ENCODE measurements around the gene GNG7. TPM values are rescaled to one million over a fixed set of nuclear protein-coding genes. Genes with fewer than 3 reads are reported as not detected.
"Not testable (repeated sequence)": the region's sequence is repeated elsewhere in the genome, so short reads cannot be mapped to it uniquely, and the experiment has no call there.

Gene GNG7
- total RNA-seq, 4 donors from 2014 or later, result 4.7 to 15.6 (median 9.2) TPM

DNA sequence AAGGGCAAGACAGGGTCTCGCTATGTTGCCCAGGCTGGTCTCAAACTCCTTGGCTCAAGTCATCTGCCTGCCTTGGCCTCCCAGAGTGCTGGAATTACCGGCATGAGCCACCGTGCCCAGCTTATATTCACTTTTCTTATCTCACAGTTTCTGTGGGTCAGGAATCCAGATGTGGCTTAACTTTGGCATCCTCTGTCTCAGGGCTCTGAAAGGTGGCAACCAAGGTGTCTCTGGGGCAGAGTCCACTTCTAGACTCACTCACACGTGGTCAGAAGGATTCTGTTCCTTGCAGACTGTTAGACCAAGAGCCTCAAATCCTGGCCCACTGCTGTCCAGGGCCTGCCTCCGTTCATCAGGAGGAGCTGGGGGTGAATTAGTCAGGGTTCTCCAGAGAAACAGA, 238.1 kb downstream of the GNG7 start:
- Histone ChIP-seq H3K4me3 (no peak overlapping the region), H3K36me3 (no peaks in the 10 kb centered on the region), H3K9me3 (no peaks in the 10 kb centered on the region), H3K27ac (no peak overlapping the region), H3K27me3 (no peaks in the 10 kb centered on the region), H3K4me1 (peaks cover 0 to 27% (median 10%) of the 10 kb centered on the region in 3 donors)
- WGBS, 2 donors (ENCODE audit: low coverage in 1 of 2), result 77% methylated on average over 5 of the region's 5 CpGs; no CpG with 5 or more reads in 1 of the 2 donors
- no peak for ATAC-seq
- TF ChIP-seq POLR2AphosphoS5 (IDR thresholded peaks at IDR 0.05), result no peak
- TF ChIP-seq EP300 (IDR thresholded peaks at IDR 0.05), result no peak
- no peak for TF ChIP-seq POLR2A (IDR thresholded peaks at IDR 0.05)
- TF ChIP-seq, protein P1, sequence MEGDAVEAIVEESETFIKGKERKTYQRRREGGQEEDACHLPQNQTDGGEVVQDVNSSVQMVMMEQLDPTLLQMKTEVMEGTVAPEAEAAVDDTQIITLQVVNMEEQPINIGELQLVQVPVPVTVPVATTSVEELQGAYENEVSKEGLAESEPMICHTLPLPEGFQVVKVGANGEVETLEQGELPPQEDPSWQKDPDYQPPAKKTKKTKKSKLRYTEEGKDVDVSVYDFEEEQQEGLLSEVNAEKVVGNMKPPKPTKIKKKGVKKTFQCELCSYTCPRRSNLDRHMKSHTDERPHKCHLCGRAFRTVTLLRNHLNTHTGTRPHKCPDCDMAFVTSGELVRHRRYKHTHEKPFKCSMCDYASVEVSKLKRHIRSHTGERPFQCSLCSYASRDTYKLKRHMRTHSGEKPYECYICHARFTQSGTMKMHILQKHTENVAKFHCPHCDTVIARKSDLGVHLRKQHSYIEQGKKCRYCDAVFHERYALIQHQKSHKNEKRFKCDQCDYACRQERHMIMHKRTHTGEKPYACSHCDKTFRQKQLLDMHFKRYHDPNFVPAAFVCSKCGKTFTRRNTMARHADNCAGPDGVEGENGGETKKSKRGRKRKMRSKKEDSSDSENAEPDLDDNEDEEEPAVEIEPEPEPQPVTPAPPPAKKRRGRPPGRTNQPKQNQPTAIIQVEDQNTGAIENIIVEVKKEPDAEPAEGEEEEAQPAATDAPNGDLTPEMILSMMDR (IDR thresholded peaks at IDR 0.05), result no peak

DNA sequence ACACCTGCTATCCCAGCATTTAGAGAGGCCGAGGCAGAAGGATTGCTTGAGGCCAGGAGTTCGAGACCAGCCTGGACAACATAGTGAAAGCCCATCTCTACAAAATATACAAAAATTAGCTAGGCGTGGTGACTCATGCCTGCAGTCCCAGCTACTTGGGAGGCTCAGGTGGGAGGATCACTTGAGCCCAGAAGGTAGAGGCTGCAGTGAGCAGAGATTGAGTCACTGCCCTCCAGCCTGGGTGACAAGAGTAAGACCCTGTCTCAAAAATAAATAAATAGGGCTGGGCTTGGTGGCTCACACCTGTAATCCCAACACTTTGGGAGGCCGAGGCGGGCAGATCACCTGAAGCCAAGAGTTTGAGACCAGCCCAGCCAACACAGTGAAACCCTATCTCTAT, 238.8 kb downstream of the GNG7 start:
- 97 to 100% methylated on average over 3 to 5 of the region's 5 CpGs for WGBS, 2 donors (ENCODE audit: low coverage in 1 of 2)
- not testable (repeated sequence) for H3K27me3 ChIP-seq, H3K9me3 ChIP-seq, H3K4me3 ChIP-seq, ATAC-seq, H3K36me3 ChIP-seq
- Histone ChIP-seq H3K4me1 (peaks cover 0 to 27% (median 10%) of the 10 kb centered on the region in 3 donors), H3K27ac (peak overlapping the region in 3 of 4 donors; percentile 68 to 71 (median 68))

DNA sequence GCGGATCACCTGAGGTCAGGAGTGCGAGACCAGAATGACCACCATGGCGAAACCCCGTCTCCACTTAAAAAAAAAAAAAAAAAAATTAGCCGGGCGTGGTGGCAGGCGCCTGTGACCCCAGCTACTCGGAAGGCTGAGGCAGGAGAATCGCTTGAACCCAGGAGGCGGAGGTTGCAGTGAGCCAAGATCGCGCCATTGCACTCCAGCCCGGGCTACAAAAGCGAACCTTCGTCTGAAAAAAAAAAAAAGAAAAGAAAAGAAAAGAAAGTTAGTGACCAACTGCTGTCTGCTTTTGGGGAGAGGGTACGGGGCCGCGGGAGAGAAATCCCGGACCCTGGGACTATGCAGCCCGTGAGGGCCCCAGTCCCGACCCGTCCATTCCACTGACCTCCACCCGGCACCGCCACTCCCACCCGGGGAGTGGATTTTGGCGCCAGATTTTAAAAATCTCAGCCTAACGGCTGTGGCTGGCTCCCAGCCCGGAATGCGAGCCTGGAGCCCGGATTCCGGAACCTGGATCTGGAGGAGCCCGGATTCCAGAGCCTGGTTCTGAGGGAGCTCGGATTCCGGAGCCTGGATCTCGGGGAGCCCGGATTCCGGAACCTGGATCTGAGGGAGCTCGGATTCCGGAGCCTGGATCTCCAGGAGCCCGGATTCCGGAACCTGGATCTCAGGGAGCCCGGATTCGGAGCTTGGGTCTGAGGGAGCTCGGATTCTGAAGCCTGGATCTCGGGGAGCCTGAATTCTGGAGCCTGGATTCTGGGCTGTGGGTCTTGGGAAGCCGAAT, 239.7 kb downstream of the GNG7 start:
- Histone ChIP-seq H3K4me1 (peaks cover 0 to 27% (median 10%) of the 10 kb centered on the region in 3 donors), H3K36me3 (no peaks in the 10 kb centered on the region), H3K27me3 (no peaks in the 10 kb centered on the region), H3K4me3 (peak overlapping the region; percentile 48 to 67), H3K27ac (peak overlapping the region in 3 of 4 donors; percentile 68 to 71 (median 68)), H3K9me3 (no peaks in the 10 kb centered on the region)
- TF ChIP-seq POLR2A (IDR thresholded peaks at IDR 0.05) (no peak), EP300 (IDR thresholded peaks at IDR 0.05) (no peak), POLR2AphosphoS5 (IDR thresholded peaks at IDR 0.05) (peak; percentile 86)
- TF ChIP-seq, protein P1 (IDR thresholded peaks at IDR 0.05), result no peak
- 0 to 12% methylated on average over 1 to 22 of the region's 46 CpGs for WGBS, 2 donors (ENCODE audit: low coverage in 1 of 2)
- ATAC-seq, result peak; percentile 94

DNA sequence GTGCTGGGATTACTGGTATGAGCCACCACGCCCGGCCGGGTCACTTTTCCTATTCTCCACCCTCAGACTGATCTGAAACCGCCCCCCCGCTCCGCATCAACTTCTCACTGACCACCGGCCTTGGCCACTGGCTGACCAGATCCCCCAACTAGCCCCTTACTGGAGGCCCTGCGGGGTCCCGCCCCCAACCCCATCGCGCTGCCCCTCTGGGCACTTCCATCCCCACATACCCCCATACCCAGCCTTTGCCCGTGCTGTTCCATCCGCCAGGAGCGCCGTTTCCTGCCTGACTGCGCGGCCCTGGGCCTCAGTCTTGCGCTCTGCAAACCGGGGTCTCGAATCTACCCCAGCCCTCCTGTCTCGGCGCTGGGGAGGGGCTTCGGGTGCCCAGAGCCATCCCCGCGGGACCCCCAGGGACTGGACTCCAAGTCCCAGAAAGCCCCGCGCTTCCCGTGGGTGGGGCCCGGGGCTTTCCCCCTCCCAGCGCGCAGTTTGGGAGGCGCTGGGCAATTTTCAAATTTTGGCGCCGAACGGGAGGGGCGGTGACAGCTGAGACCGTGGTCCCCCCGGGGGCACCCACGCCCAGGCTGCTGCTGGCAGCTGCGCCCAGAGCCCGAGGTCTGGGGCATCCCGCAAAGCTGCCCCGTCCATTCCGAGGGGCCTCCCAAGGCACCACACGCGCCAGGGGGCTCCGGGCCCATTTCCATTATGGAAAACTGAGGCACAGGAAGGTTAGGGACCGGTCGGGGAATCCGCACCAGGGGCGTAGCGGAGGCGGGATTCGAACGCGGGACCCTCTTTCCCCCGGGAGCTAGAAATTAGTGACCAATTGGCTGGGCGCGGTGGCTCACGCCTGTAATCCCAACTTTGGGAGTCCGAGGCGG, 240.5 kb downstream of the GNG7 start:
- 1 to 11% methylated on average over 9 to 18 of the region's 62 CpGs for WGBS, 2 donors (ENCODE audit: low coverage in 1 of 2)
- no peaks in the 10 kb centered on the region for H3K9me3 ChIP-seq
- no peaks in the 10 kb centered on the region for H3K27me3 ChIP-seq
- no peaks in the 10 kb centered on the region for H3K36me3 ChIP-seq
- H3K27ac ChIP-seq, result peak overlapping the region in 3 of 4 donors; percentile 54 to 71 (median 68)
- peak; percentile 7 for ATAC-seq
- TF ChIP-seq EP300 (IDR thresholded peaks at IDR 0.05) (no peak), POLR2A (IDR thresholded peaks at IDR 0.05) (no peak)
- TF ChIP-seq, protein P1 (IDR thresholded peaks at IDR 0.05), result peak in 1 of 4 experiments; percentile 30
- peaks cover 0 to 35% (median 10%) of the 10 kb centered on the region in 3 donors for H3K4me1 ChIP-seq
- H3K4me3 ChIP-seq, result peak overlapping the region; percentile 48 to 67

Small RNAs within 50 kb of the gene (small RNA-seq; reads per million reads assigned to genes)
- gene MIR7850 (0 reads per million in 4 donors), gene RN7SL121P (0 reads per million in 4 donors), gene RNU6-993P (0 reads per million in 4 donors)

Other genes starting within 250 kb of the GNG7 start
- 10 to 100 TPM; 17.4 to 41.5 (median 26.8) TPM for gene LMNB2, start 245.7 kb downstream of the GNG7 start, total RNA-seq
- 100 to 1,000 TPM in 1 of 4 donors, 10 to 100 TPM in 3; 69.9 to 374 (median 88.7) TPM for gene GADD45B, start 226.6 kb downstream of the GNG7 start, total RNA-seq
- 10 to 100 TPM in 3 of 4 donors, 1 to 10 TPM in 1; 4.7 to 25.8 (median 11.7) TPM for gene DIRAS1, start 18.7 kb upstream of the GNG7 start, total RNA-seq
- 10 to 100 TPM; 26.3 to 42.7 (median 30.7) TPM for gene SLC39A3, start 37.3 kb upstream of the GNG7 start, total RNA-seq
- gene SGTA, start 80.6 kb upstream of the GNG7 start, total RNA-seq, result 10 to 100 TPM; 45.3 to 65.5 (median 47.2) TPM
- 10 to 100 TPM; 26.9 to 58.4 (median 38.7) TPM for gene THOP1, start 82.8 kb upstream of the GNG7 start, total RNA-seq
- gene ZNF554, start 117.2 kb upstream of the GNG7 start, total RNA-seq, result 1 to 10 TPM; 3.5 to 7.8 (median 5.5) TPM
- 10 to 100 TPM in 1 of 4 donors, 1 to 10 TPM in 3; 4.2 to 10.9 (median 7.6) TPM for gene ZNF555, start 138.8 kb upstream of the GNG7 start, total RNA-seq
- under 1 TPM in 3 of 4 donors, not detected in 1; 0.27 to 0.47 (median 0.27) TPM for gene ZNF556, start 164.6 kb upstream of the GNG7 start, total RNA-seq
- 1 to 10 TPM; 1.3 to 3.8 (median 2.8) TPM for gene ZNF57, start 198.2 kb upstream of the GNG7 start, total RNA-seq
- gene ZNF77, start 242.3 kb upstream of the GNG7 start, total RNA-seq, result 1 to 10 TPM; 2.2 to 6.8 (median 3.4) TPM